Neural progenitor cell (in vitro differentiated cells): ENCODE data around the gene HSD3B7. TPM values are rescaled to one million over a fixed set of nuclear protein-coding genes. Genes with fewer than 3 reads are reported as not detected.
A peak's percentile ranks its signal among the peaks of the same experiment; 100 is the strongest.

Source experiments
- DNase-seq: peaks from one replicate; pipeline ENCODE4 v3.0.0-alpha.2; 2016; ENCODE audit warnings: low spot score
- H2AFZ ChIP-seq: fragments of 200-600 bp; sonication (generic); replicated peaks from 2 replicates; pipeline ENCODE4 v1.6.1; 2016; ENCODE audit warnings: antibody characterized with exemption
- H3F3A ChIP-seq: fragments of 200-600 bp; sonication (generic); 2 replicates; pipeline ENCODE4 v1.6.1; 2016; ENCODE audit warnings: antibody characterized with exemption, low read depth
- H3K27ac ChIP-seq: fragments of 200-600 bp; sonication (generic); 2 replicates; pipeline ENCODE4 v1.5.1; 2016; ENCODE audit warnings: mild to moderate bottlenecking
- H3K27me3 ChIP-seq: fragments of 200-600 bp; sonication (generic); 2 replicates; pipeline ENCODE4 v1.6.1; 2016; ENCODE audit warnings: mild to moderate bottlenecking, moderate library complexity
- H3K36me3 ChIP-seq: fragments of 200-600 bp; sonication (generic); 2 replicates; pipeline ENCODE4 v1.5.1; 2016
- H3K4me1 ChIP-seq: fragments of 200-600 bp; sonication (generic); 2 replicates; pipeline ENCODE4 v1.6.1; 2016; ENCODE audit warnings: mixed run types
- H3K4me2 ChIP-seq: fragments of 200-600 bp; sonication (generic); 2 replicates; pipeline ENCODE4 v1.6.1; 2016
- H3K4me3 ChIP-seq: fragments of 200-600 bp; sonication (generic); 2 replicates; pipeline ENCODE4 v1.5.1; 2016
- H3K79me2 ChIP-seq: fragments of 200-600 bp; sonication (generic); 2 replicates; pipeline ENCODE4 v1.6.1; 2016; ENCODE audit warnings: low read depth
- H3K9ac ChIP-seq: fragments of 200-600 bp; sonication (generic); 2 replicates; pipeline ENCODE4 v1.6.1; 2016
- H3K9me3 ChIP-seq: fragments of 200-600 bp; sonication (generic); 2 replicates; pipeline ENCODE4 v1.5.1; 2016; ENCODE audit warnings: low read depth
- H4K20me1 ChIP-seq: fragments of 200-600 bp; sonication (generic); 2 replicates; pipeline ENCODE4 v1.6.1; 2016; ENCODE audit warnings: low read depth
- H3K27ac Mint-ChIP-seq: 3 replicates; pipeline ENCODE4 v1.8.0; 2021; ENCODE audit warnings: mixed read lengths
- H3K27me3 Mint-ChIP-seq: 2 replicates; pipeline ENCODE4 v1.8.0; 2022; ENCODE audit warnings: low read depth, mild to moderate bottlenecking, inconsistent platforms, moderate library complexity, mixed read lengths; ENCODE audit not compliant: insufficient read depth
- H3K36me3 Mint-ChIP-seq: 3 replicates; pipeline ENCODE4 v1.8.0; 2021; ENCODE audit warnings: mixed read lengths
- H3K4me1 Mint-ChIP-seq: 3 replicates; pipeline ENCODE4 v1.8.0; 2021; ENCODE audit warnings: mixed read lengths
- H3K4me3 Mint-ChIP-seq: 3 replicates; pipeline ENCODE4 v1.8.0; 2021; ENCODE audit warnings: mild to moderate bottlenecking, moderate library complexity, mixed read lengths
- H3K9me3 Mint-ChIP-seq: 3 replicates; pipeline ENCODE4 v1.8.0; 2020; ENCODE audit warnings: mixed read lengths
- CTCF ChIP-seq: fragments of 200-600 bp; sonication (generic); IDR thresholded peaks from 2 replicates; pipeline ENCODE4 v1.5.1; 2017; ENCODE audit warnings: antibody characterized with exemption, mild to moderate bottlenecking
- EZH2 ChIP-seq: fragments of 200-600 bp; sonication (generic); IDR thresholded peaks from 2 replicates; pipeline ENCODE4 v1.6.1; 2017; ENCODE audit warnings: antibody characterized with exemption, mild to moderate bottlenecking, moderate library complexity
- EZH2phosphoT487 ChIP-seq: fragments of 200-600 bp; sonication (generic); IDR thresholded peaks from 2 replicates; pipeline ENCODE4 v1.6.1; 2017; ENCODE audit warnings: antibody characterized with exemption
- total RNA-seq: library from RNA; depleted of rRNA; stranded (reverse); fragments of >200 nt; gene quantifications from 2 replicates; pipeline ENCODE4 v1.2.3, GENCODE V29; 2015; ENCODE audit warnings: low replicate concordance

Gene HSD3B7
- total RNA-seq, 1 donor from 2014 or later: 1.4 TPM

- peaks cover 39% of the 10 kb centered on the region for H3F3A ChIP-seq
- no peaks in the 10 kb centered on the region for H3K27me3 ChIP-seq
- H3K4me1 Mint-ChIP-seq: peaks cover 25% of the 10 kb centered on the region
- TF ChIP-seq CTCF: peak; percentile 76
- no peak for TF ChIP-seq EZH2
- DNase-seq: peak; percentile 83
- no peak overlapping the region for H3K4me2 ChIP-seq
- H3K36me3 Mint-ChIP-seq: peaks cover 32% of the 10 kb centered on the region
- no peak overlapping the region for H2AFZ ChIP-seq
- peak overlapping the region; percentile 37 for H3K27ac Mint-ChIP-seq
- H3K9ac ChIP-seq: no peak overlapping the region
- H3K36me3 ChIP-seq: peaks cover 9% of the 10 kb centered on the region
- H3K4me1 ChIP-seq: no peaks in the 10 kb centered on the region
- H3K9me3 ChIP-seq: no peaks in the 10 kb centered on the region
- H3K9me3 Mint-ChIP-seq: no peaks in the 10 kb centered on the region
- no peak overlapping the region for H3K4me3 ChIP-seq
- H3K4me3 Mint-ChIP-seq: peak overlapping the region; percentile 11
- H4K20me1 ChIP-seq: peaks cover 20% of the 10 kb centered on the region
- H3K79me2 ChIP-seq: peaks cover 12% of the 10 kb centered on the region
- H3K27me3 Mint-ChIP-seq: peaks cover 2% of the 10 kb centered on the region
- peak overlapping the region; percentile 46 for H3K27ac ChIP-seq
These were observed 43.2 kb upstream of the HSD3B7 start for GRCh38 chr16:30941600-30942425.

DNA sequence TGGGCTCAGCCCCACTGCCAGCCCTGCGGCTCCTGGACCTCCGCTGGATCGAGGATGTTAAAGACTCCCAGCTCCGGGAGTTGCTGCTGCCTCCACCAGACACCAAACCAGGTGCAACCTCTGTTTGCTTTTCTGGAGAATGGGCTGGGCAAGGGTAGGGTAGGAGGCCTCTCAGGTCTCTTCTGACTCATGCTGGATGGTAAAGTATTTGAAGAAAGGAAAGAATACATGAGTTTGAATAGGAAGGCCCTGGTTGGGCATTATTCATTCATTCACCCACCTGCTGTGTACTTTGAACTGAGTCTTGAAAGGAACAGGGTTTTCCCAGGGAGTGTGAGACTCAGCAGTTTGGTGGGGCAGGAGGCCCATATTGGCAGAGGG is 42.6 kb upstream of the HSD3B7 start:
- Histone ChIP-seq H3K4me3 (no peak overlapping the region), H3K36me3 (peaks cover 9% of the 10 kb centered on the region), H3K27me3 (no peaks in the 10 kb centered on the region), H3K4me2 (no peak overlapping the region), H3F3A (peaks cover 42% of the 10 kb centered on the region), H2AFZ (no peak overlapping the region), H3K27ac (no peak overlapping the region), H3K9me3 (no peaks in the 10 kb centered on the region), H3K79me2 (peaks cover 12% of the 10 kb centered on the region), H3K4me1 (peaks cover 5% of the 10 kb centered on the region), H3K9ac (no peak overlapping the region), H4K20me1 (peaks cover 20% of the 10 kb centered on the region)
- H3K36me3 Mint-ChIP-seq: peaks cover 28% of the 10 kb centered on the region
- DNase-seq: no peak
- peaks cover 28% of the 10 kb centered on the region for H3K4me1 Mint-ChIP-seq
- H3K9me3 Mint-ChIP-seq: no peaks in the 10 kb centered on the region
- no peak overlapping the region for H3K4me3 Mint-ChIP-seq
- no peak overlapping the region for H3K27ac Mint-ChIP-seq
- TF ChIP-seq EZH2phosphoT487 (no peak), EZH2 (no peak), CTCF (no peak)
- H3K27me3 Mint-ChIP-seq: peaks cover 2% of the 10 kb centered on the region

- peaks cover 42% of the 10 kb centered on the region for H3F3A ChIP-seq
- H3K4me1 ChIP-seq: peaks cover 10% of the 10 kb centered on the region
- no peak for DNase-seq
- H4K20me1 ChIP-seq: peaks cover 20% of the 10 kb centered on the region
- Mint-ChIP-seq H3K9me3 (no peaks in the 10 kb centered on the region), H3K4me1 (peaks cover 28% of the 10 kb centered on the region), H3K27me3 (peaks cover 6% of the 10 kb centered on the region), H3K4me3 (no peak overlapping the region), H3K36me3 (peaks cover 25% of the 10 kb centered on the region), H3K27ac (no peak overlapping the region)
- H3K9me3 ChIP-seq: no peaks in the 10 kb centered on the region
- no peak overlapping the region for H3K27ac ChIP-seq
- no peak overlapping the region for H2AFZ ChIP-seq
- no peak for TF ChIP-seq CTCF
- TF ChIP-seq EZH2phosphoT487: no peak
- no peak for TF ChIP-seq EZH2
- no peaks in the 10 kb centered on the region for H3K27me3 ChIP-seq
- no peak overlapping the region for H3K9ac ChIP-seq
- no peak overlapping the region for H3K4me2 ChIP-seq
- H3K36me3 ChIP-seq: peaks cover 9% of the 10 kb centered on the region
- peaks cover 15% of the 10 kb centered on the region for H3K79me2 ChIP-seq
- H3K4me3 ChIP-seq: no peak overlapping the region
These were observed 40.7 kb upstream of the HSD3B7 start for GRCh38 chr16:30944352-30944751.
